Transverse colon (tissue), 4 donors: ENCODE measurements around the gene TLX2. TPM values are rescaled to one million over a fixed set of nuclear protein-coding genes. Genes with fewer than 3 reads are reported as not detected.
"Not testable (repeated sequence)": the region's sequence is repeated elsewhere in the genome, so short reads cannot be mapped to it uniquely, and the experiment has no call there.

ENCODE experiments used
- DNase-seq: peaks from one replicate; pipeline ENCODE4 v3.0.0-alpha.2; 2019
- H3K27ac ChIP-seq, 4 donors: fragments of 200-600 bp; sonication (generic); 2 replicates each; pipeline ENCODE4 v1.5.1; 2016 to 2018; ENCODE audit warnings: inconsistent platforms in 4 of 4
- H3K27me3 ChIP-seq: fragments of 200-600 bp; sonication (generic); 2 replicates; pipeline ENCODE4 v1.5.1; 2017; ENCODE audit warnings: inconsistent platforms
- H3K36me3 ChIP-seq, 4 donors: fragments of 200-600 bp; sonication (generic); 2 replicates each; pipeline ENCODE4 v1.5.1; 2017 to 2019; ENCODE audit warnings: inconsistent platforms in 4 of 4
- H3K4me1 ChIP-seq, 4 donors: fragments of 200-600 bp; sonication (generic); 2 replicates each; pipeline ENCODE4 v1.5.1; 2017 to 2020; ENCODE audit warnings: inconsistent platforms in 4 of 4
- H3K4me3 ChIP-seq, 4 donors: fragments of 200-600 bp; sonication (generic); 1 replicate in 1 of 4; 2 replicates in 3 of 4; pipeline versions ENCODE4 v1.5.1 to v1.6.1; 2017 to 2019; ENCODE audit warnings: inconsistent platforms in 4 of 4
- H3K9me3 ChIP-seq, 2 donors: fragments of 200-600 bp; sonication (generic); 2 replicates each; pipeline ENCODE4 v1.5.1; 2017 to 2019; ENCODE audit warnings: inconsistent platforms in 2 of 2
- CTCF ChIP-seq, 5 experiments: fragments of 200-600 bp in 3 of 5; fragments of 450-650 bp in 2 of 5; sonication (generic) in 3 of 5; IDR thresholded peaks; 1 replicate in 2 of 5; 2 replicates in 3 of 5; pipeline ENCODE4 v1.5.1; 2016 to 2017; ENCODE audit warnings: antibody characterized with exemption in 5 of 5, inconsistent platforms in 3 of 5, mild to moderate bottlenecking in 2 of 5, moderate library complexity in 1 of 5
- EP300 ChIP-seq: sonication (generic); formaldehyde crosslinking; IDR thresholded peaks from one replicate; pipeline ENCODE4 v1.6.1; 2017; ENCODE audit warnings: antibody characterized with exemption, low read depth
- POLR2A ChIP-seq: fragments of 450-650 bp; IDR thresholded peaks from one replicate; pipeline ENCODE4 v1.6.1; 2016; ENCODE audit warnings: antibody characterized with exemption, mild to moderate bottlenecking, moderate library complexity
- POLR2AphosphoS5 ChIP-seq, 3 donors: sonication (generic); formaldehyde crosslinking; IDR thresholded peaks; one replicate each; pipeline ENCODE4 v1.6.1; 2016; ENCODE audit warnings: antibody characterized with exemption in 3 of 3
- WGBS, 2 donors: methylation state at CpG; one replicate each; pipeline ENCODE4 v1.1.5; 2018; ENCODE audit warnings: low coverage in 1 of 2; 5-methylcytosine and 5-hydroxymethylcytosine counted together
- in situ Hi-C, 4 donors: fragments of 200-750 bp; cut with MboI; loops; one replicate each; pipeline versions ENCODE4 v1.15.0 to v1.15.1; 2017; ENCODE audit warnings: low sequenced_read_pairs in 3 of 4, low pct_ligation_motif_present in 1 of 4, low pct_unique_long_range_greater_than_20kb in 1 of 4
- intact Hi-C: fragments of 100-400 bp; cut with DNase I; formaldehyde crosslinking; loops from one replicate; pipeline ENCODE4 v1.15.1; 2023; ENCODE audit warnings: low total_unique reads
- total RNA-seq, 4 donors: library from RNA; depleted of rRNA; stranded (reverse); fragments of >200 nt; gene quantifications; one replicate each; pipeline ENCODE4 v1.1.0, GENCODE V29; 2016

The TLX2 gene
- 1 to 10 TPM in 1 of 4 donors, under 1 TPM in 1, not detected in 2; 0.96 to 2.5 TPM for total RNA-seq

- Histone ChIP-seq H3K4me3 (peak within 1 kb of the TSS in 1 of 4 donors; percentile 28), H3K27ac (no peak within 1 kb of the TSS), H3K9me3 (no peaks in the 10 kb centered on the region), H3K27me3 (peaks cover 100% of the 10 kb centered on the region), H3K36me3 (no peaks in the 10 kb centered on the region), H3K4me1 (peaks cover 8 to 30% (median 27%) of the 10 kb centered on the region in 4 donors)
- intact Hi-C loops (no loop called here), in situ Hi-C loops (no loop called here)
- TF ChIP-seq CTCF (IDR thresholded peaks at IDR 0.05), result no peak
- no peak for TF ChIP-seq POLR2AphosphoS5 (IDR thresholded peaks at IDR 0.05)
- TF ChIP-seq EP300, result no peak
- TF ChIP-seq POLR2A, result no peak
- WGBS, 2 donors, result 3% methylated on average over 46 of the region's 82 CpGs; no CpG with 5 or more reads in 1 of the 2 donors
- DNase-seq, result no peak
These were observed at the start of gene TLX2 for GRCh38 chr2:74514368-74515270. Gene TLX2, plus strand, starts transcription at chr2:74514450. Its CDS starts 357 bp downstream, at chr2:74514807.

GRCh38 chr2:74470742-74471141 lies 43.5 kb upstream of the TLX2 start:
- WGBS, 2 donors, result 86 to 91% methylated on average over 4 to 12 of the region's 12 CpGs
- H3K27me3 ChIP-seq, H3K9me3 ChIP-seq, in situ Hi-C loops, intact Hi-C loops, DNase-seq, H3K27ac ChIP-seq, H3K4me3 ChIP-seq: not testable (repeated sequence)
- Histone ChIP-seq H3K36me3 (peaks cover 0 to 11% (median 0%) of the 10 kb centered on the region in 4 donors), H3K4me1 (peaks cover 13 to 29% (median 19%) of the 10 kb centered on the region in 4 donors)

GRCh38 chr2:74471332-74472065 lies 42.8 kb upstream of the TLX2 start:
- WGBS, 2 donors, result 34 to 39% methylated on average over 12 to 16 of the region's 16 CpGs

More at GRCh38 chr2:74471332-74472065, 42.8 kb upstream of the TLX2 start:
- intact Hi-C loops (no loop called here), in situ Hi-C loops (no loop called here)
- peaks cover 0 to 11% (median 0%) of the 10 kb centered on the region in 4 donors for H3K36me3 ChIP-seq
- TF ChIP-seq CTCF (IDR thresholded peaks at IDR 0.05) (no peak), POLR2A (no peak), POLR2AphosphoS5 (IDR thresholded peaks at IDR 0.05) (no peak), EP300 (no peak)
- peak overlapping the region; percentile 89 to 99 (median 91) for H3K27ac ChIP-seq
- no peak for DNase-seq
- no peaks in the 10 kb centered on the region for H3K27me3 ChIP-seq
- peaks cover 12 to 23% (median 15%) of the 10 kb centered on the region in 4 donors for H3K4me1 ChIP-seq
- H3K9me3 ChIP-seq, result no peaks in the 10 kb centered on the region
- peak overlapping the region; percentile 39 to 87 (median 60) for H3K4me3 ChIP-seq
